Panc1 (cell line): Measurements from ENCODE around the gene PRSS22. TPM values are rescaled to one million over a fixed set of nuclear protein-coding genes. Genes with fewer than 3 reads are reported as not detected.

ENCODE experiments used
- ATAC-seq: fragments of 200-7000 bp; cut with Tn5 transposase; 2 replicates; pipeline ENCODE4 v1.9.1; 2020; ENCODE audit warnings: mild to moderate bottlenecking, moderate library complexity
- BruUV-seq: library from RNA; stranded (reverse); fragments of 400-500 nt; replicated peaks from 2 replicates; lab custom pipeline; 2021; lab: Mats Ljungman, UMichigan
- CTCF ChIA-PET: fragments of 300-600 bp; sonication (Branson Sonifier 250); formaldehyde crosslinking; loops from one replicate; lab custom pipeline; 2022; ENCODE audit warnings: antibody characterized with exemption; lab: Charles Lee
- POLR2A ChIA-PET: fragments of 300-600 bp; sonication (Branson Sonifier 250); formaldehyde crosslinking; loops from one replicate; lab custom pipeline; 2022; ENCODE audit warnings: antibody characterized with exemption; lab: Charles Lee
- DNase-seq: peaks from one replicate; pipeline ENCODE4 v3.0.0-alpha.2; 2010; ENCODE audit warnings: low read depth, low spot score
- H3K27ac ChIP-seq: 2 replicates; pipeline ENCODE4 v1.5.1; 2011; ENCODE audit warnings: mild to moderate bottlenecking, low read length, inconsistent platforms
- H3K27me3 ChIP-seq: fragments of 200-500 bp; sonication (Bioruptor generic); 2 replicates; pipeline ENCODE4 v1.6.0; 2014; ENCODE audit warnings: low read length, inconsistent platforms; ENCODE audit not compliant: control insufficient read depth, insufficient read depth
- H3K36me3 ChIP-seq: fragments of 200-500 bp; sonication (Bioruptor generic); 2 replicates; pipeline ENCODE4 v1.5.1; 2014; ENCODE audit warnings: inconsistent platforms, mild to moderate bottlenecking, low read length, moderate library complexity; ENCODE audit not compliant: control insufficient read depth, insufficient read depth
- H3K4me1 ChIP-seq: 2 replicates; pipeline ENCODE4 v1.5.1; 2011; ENCODE audit warnings: inconsistent platforms, mild to moderate bottlenecking, low read length, moderate library complexity; ENCODE audit not compliant: control insufficient read depth, insufficient read depth
- H3K4me3 ChIP-seq, 2 experiments: 2 replicates each; pipeline ENCODE4 v1.5.1; 2011 to 2012; ENCODE audit warnings: low read depth in 2 of 2, low read length in 2 of 2, mild to moderate bottlenecking in 2 of 2, inconsistent platforms in 1 of 2, moderate library complexity in 1 of 2
- H3K9me3 ChIP-seq: fragments of 200-500 bp; sonication (Bioruptor generic); 2 replicates; pipeline ENCODE4 v1.5.1; 2014; ENCODE audit warnings: low read depth, mild to moderate bottlenecking, inconsistent platforms, low read length, moderate library complexity; ENCODE audit not compliant: control insufficient read depth, insufficient read depth
- CTCF ChIP-seq: fragments of 450-650 bp; IDR thresholded peaks from 2 replicates; pipeline ENCODE4 v1.5.1; 2017; ENCODE audit warnings: mild to moderate bottlenecking
- POLR2AphosphoS5 ChIP-seq: IDR thresholded peaks from 2 replicates; pipeline ENCODE4 v1.6.1; 2012; ENCODE audit warnings: mild to moderate bottlenecking, low read depth, low read length, moderate library complexity
- SIN3A ChIP-seq: IDR thresholded peaks from 2 replicates; pipeline ENCODE4 v1.6.1; 2012; ENCODE audit warnings: low read depth, mild to moderate bottlenecking, low read length, moderate library complexity, borderline replicate concordance; ENCODE audit not compliant: insufficient read depth
- TCF7L2 ChIP-seq: IDR thresholded peaks from 2 replicates; pipeline ENCODE4 v1.6.1; 2011; ENCODE audit warnings: mild to moderate bottlenecking, low read depth, low read length, inconsistent platforms
- in situ Hi-C: cut with HindIII; loops from 2 replicates; pipeline ENCODE4 v1.10.0; 2016; ENCODE audit warnings: low sequenced_read_pairs, low pct_unique_long_range_greater_than_20kb
- intact Hi-C: fragments of 100-400 bp; cut with micrococcal nuclease; formaldehyde crosslinking; loops from one replicate; pipeline ENCODE4 v1.10.0; 2022; ENCODE audit not compliant: unreplicated experiment
- total RNA-seq: library from RNA; stranded (reverse); gene quantifications from one replicate; pipeline ENCODE4 v1.2.1, GENCODE V29; 2021; ENCODE audit not compliant: unreplicated experiment
- TF ChIP-seq, protein P1 (sequence below), 2 experiments: IDR thresholded peaks; 2 replicates each; pipeline ENCODE4 v1.6.1; 2011 to 2012; ENCODE audit warnings: low read depth in 2 of 2, control low read depth in 1 of 2, low read length in 1 of 2, mild to moderate bottlenecking in 1 of 2, moderate library complexity in 1 of 2; ENCODE audit not compliant: insufficient read depth in 1 of 2

The PRSS22 gene
- total RNA-seq, 1 experiment from 2014 or later = 23.9 TPM

- ChIA-PET POLR2A (interaction anchor here (0.7 to 1.0 kb wide), 3 partner anchors 30 to 91 kb away, joined by 3 to 4 read pairs (median 4); no protein-coding TSS in a partner anchor), CTCF (interaction anchor here (0.6 to 1.8 kb wide), 8 partner anchors 10 to 47 kb away, joined by 3 to 13 read pairs (median 4); partner anchors contain the start of gene FLYWCH2)
- BruUV-seq = TSS peak; percentile 99
Measured at GRCh38 chr16:2867987-2868789, 10.2 kb upstream of the PRSS22 start.

GRCh38 chr16:2867661-2867986, 9.7 kb upstream of the PRSS22 start:
- DNase-seq (no peak), ATAC-seq (no peak)
- H3K4me1 ChIP-seq = peaks cover 12% of the 10 kb centered on the region
- H3K27ac ChIP-seq = peak overlapping the region; percentile 98
- BruUV-seq = TSS peak; percentile 99
- CTCF ChIA-PET = interaction anchor here (0.6 to 1.8 kb wide), 8 partner anchors 9 to 48 kb away, joined by 3 to 13 read pairs (median 4); partner anchors contain the start of gene FLYWCH2
- POLR2A ChIA-PET = interaction anchor here (0.9 to 1.0 kb wide), 2 partner anchors 29 to 91 kb away, joined by 3 to 4 read pairs; no protein-coding TSS in a partner anchor
- intact Hi-C loops = no loop called here
- H3K27me3 ChIP-seq = no peaks in the 10 kb centered on the region
- in situ Hi-C loops = no loop called here
- peak overlapping the region; percentile 53 to 62 for H3K4me3 ChIP-seq
- H3K9me3 ChIP-seq = no peaks in the 10 kb centered on the region
- no peaks in the 10 kb centered on the region for H3K36me3 ChIP-seq
- TF ChIP-seq, protein P1, sequence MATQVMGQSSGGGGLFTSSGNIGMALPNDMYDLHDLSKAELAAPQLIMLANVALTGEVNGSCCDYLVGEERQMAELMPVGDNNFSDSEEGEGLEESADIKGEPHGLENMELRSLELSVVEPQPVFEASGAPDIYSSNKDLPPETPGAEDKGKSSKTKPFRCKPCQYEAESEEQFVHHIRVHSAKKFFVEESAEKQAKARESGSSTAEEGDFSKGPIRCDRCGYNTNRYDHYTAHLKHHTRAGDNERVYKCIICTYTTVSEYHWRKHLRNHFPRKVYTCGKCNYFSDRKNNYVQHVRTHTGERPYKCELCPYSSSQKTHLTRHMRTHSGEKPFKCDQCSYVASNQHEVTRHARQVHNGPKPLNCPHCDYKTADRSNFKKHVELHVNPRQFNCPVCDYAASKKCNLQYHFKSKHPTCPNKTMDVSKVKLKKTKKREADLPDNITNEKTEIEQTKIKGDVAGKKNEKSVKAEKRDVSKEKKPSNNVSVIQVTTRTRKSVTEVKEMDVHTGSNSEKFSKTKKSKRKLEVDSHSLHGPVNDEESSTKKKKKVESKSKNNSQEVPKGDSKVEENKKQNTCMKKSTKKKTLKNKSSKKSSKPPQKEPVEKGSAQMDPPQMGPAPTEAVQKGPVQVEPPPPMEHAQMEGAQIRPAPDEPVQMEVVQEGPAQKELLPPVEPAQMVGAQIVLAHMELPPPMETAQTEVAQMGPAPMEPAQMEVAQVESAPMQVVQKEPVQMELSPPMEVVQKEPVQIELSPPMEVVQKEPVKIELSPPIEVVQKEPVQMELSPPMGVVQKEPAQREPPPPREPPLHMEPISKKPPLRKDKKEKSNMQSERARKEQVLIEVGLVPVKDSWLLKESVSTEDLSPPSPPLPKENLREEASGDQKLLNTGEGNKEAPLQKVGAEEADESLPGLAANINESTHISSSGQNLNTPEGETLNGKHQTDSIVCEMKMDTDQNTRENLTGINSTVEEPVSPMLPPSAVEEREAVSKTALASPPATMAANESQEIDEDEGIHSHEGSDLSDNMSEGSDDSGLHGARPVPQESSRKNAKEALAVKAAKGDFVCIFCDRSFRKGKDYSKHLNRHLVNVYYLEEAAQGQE (IDR thresholded peaks at IDR 0.05; ENCODE audit: insufficient read depth in 1 of 2, low read depth in 2 of 2, low read length in 1 of 2) = no peak
- TF ChIP-seq CTCF (no peak), SIN3A (no peak), POLR2AphosphoS5 (no peak), TCF7L2 (no peak)

More at GRCh38 chr16:2867987-2868789, 10.2 kb upstream of the PRSS22 start:
- peak; percentile 97 for ATAC-seq
- Histone ChIP-seq H3K9me3 (no peaks in the 10 kb centered on the region), H3K36me3 (no peaks in the 10 kb centered on the region), H3K4me3 (peak overlapping the region; percentile 53 to 62), H3K27ac (peak overlapping the region; percentile 98), H3K4me1 (peaks cover 16% of the 10 kb centered on the region), H3K27me3 (no peaks in the 10 kb centered on the region)
- TF ChIP-seq SIN3A (peak; percentile 45; the same call in 1 of the 2 replicates), TCF7L2 (peak; percentile 83), POLR2AphosphoS5 (peak; percentile 85), CTCF (peak; percentile 97)
- TF ChIP-seq, protein P1 (IDR thresholded peaks at IDR 0.05; ENCODE audit: insufficient read depth in 1 of 2, low read depth in 2 of 2, low read length in 1 of 2) = no peak
- peak; percentile 84 for DNase-seq
- intact Hi-C loops = loop anchor here (1.0 kb wide), 1 partner anchor 29 kb away; no protein-coding TSS in a partner anchor
- in situ Hi-C loops = no loop called here
